GM18868 (cell line): ENCODE measurements around the gene TRAF2.

Source experiments
- ATAC-seq: cut with Tn5 transposase; IDR thresholded peaks from one replicate; pipeline ENCODE4 v1.9.1; 2021; ENCODE audit warnings: mild to moderate bottlenecking, moderate library complexity; ENCODE audit not compliant: unreplicated experiment

The TRAF2 gene

GRCh38 chr9:136907011-136907914, 20.9 kb downstream of the TRAF2 start:
- ATAC-seq = no peak

GRCh38 chr9:136910197-136910900, 24.0 kb downstream of the TRAF2 start:
- no peak for ATAC-seq

GRCh38 chr9:136910901-136911245, 24.6 kb downstream of the TRAF2 start:
- no peak for ATAC-seq

GRCh38 chr9:136913701-136914438, 27.6 kb downstream of the TRAF2 start:
- no peak for ATAC-seq

DNA sequence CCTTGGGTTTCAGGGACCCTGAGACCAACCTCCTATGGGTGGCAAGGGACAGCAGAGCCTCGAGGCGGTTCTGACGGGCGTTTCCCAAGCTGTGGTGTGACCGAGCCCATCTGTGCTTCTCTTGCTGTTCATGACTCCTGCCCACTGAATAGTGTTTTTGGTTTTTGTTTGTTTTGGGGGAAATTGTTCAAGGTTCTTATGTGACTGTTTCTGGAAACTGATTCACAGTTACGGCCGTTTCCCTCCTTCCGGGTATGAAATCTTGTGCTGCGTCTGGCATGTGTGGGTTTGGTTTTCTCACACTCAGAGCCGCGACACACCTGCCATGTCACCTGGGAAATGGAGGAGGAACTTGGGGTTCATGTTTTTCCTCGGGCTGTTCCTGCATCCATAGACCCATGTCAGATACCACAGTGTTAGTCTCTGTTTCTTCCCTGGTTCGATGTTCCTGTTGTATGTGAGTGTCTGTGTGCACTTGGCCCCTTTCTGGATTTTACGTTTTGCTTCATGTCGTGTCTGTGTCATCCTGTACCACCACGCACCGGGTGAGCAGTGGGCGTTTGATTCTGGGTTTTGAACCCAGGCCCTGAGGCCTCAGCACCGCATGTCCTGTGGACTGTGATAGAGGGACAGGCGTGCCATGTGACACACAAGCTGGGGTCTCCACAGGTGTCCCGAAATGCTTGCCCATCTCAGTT, 29.5 kb downstream of the TRAF2 start:
- ATAC-seq = no peak

GRCh38 chr9:136916330-136917184, 30.2 kb downstream of the TRAF2 start:
- ATAC-seq = no peak

GRCh38 chr9:136917902-136918301, 31.6 kb downstream of the TRAF2 start:
- ATAC-seq = no peak

DNA sequence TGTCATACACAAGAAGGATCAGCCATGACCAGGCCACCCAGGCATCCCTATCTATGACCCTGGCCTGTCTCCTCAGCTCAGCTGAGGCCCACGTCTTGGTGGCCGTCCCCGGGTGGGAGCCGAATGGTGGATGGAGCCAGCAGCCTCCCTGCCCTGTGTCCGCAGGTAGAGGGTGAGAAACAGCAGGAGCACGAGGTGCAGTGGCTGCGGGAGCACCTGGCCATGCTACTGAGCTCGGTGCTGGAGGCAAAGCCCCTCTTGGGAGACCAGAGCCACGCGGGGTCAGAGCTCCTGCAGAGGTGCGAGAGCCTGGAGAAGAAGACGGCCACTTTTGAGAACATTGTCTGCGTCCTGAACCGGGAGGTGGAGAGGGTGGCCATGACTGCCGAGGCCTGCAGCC, 33.8 kb downstream of the TRAF2 start:
- no peak for ATAC-seq

GRCh38 chr9:136920734-136921231, 34.5 kb downstream of the TRAF2 start:
- ATAC-seq = no peak

DNA sequence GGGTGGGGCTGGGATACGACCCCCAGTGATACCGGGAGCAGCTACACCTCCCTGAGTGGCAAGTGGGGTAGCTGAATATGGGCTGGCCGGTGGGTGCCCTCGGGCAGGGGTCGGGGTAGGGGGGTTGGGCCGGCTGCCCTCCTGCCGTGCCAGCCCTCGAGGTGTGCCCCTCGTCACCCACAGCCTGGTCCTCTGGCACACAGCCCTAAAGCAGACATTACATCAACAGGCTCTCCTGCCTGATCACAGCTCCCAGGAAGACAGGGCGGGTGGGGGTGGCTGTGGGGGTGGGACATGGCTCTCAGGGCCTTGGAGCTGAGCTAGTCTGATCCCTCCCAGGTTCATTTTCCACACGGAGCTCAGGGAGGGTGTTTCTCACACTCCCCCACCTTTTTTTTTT, 35.0 kb downstream of the TRAF2 start:
- no peak for ATAC-seq

DNA sequence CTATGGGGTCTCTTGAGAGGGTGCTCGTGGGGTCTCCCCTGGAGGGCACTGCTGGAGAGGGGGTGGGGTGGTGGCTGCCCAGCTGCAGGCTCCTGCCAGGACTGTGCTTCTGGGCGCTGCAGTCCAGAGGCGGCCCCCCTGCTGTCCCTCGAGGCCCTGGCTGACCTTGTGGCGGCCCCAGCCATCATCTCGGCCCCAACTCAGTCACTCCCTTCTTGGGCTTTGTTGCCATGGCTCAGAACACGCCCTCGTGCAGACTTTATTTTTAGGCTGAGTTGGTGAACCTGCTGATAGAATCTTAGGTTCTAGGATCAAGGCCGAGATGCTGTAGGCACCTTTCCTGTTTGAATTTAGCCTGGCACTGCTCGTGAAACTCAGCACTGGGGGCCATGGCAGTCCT, 35.4 kb downstream of the TRAF2 start:
- no peak for ATAC-seq

DNA sequence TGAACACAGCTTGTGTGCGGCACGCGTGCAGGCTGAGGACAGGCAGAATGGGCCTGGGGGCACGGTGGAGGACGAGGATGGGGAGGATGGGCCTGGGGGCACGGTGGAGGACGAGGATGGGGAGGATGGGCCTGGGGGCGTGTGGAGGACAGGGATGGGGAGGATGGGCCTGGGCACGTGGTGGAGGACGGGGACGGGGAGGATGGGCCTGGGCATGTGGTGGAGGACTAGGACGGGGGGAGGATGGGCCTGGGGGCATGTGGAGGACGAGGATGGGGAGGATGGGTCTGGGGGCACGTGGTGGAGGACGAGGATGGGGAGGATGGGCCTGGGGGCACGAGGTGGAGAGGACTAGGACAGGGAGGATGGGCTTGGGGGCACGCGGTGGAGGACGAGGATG, 36.2 kb downstream of the TRAF2 start:
- no peak for ATAC-seq

GRCh38 chr9:136923881-136924280, 37.6 kb downstream of the TRAF2 start:
- ATAC-seq = no peak

DNA sequence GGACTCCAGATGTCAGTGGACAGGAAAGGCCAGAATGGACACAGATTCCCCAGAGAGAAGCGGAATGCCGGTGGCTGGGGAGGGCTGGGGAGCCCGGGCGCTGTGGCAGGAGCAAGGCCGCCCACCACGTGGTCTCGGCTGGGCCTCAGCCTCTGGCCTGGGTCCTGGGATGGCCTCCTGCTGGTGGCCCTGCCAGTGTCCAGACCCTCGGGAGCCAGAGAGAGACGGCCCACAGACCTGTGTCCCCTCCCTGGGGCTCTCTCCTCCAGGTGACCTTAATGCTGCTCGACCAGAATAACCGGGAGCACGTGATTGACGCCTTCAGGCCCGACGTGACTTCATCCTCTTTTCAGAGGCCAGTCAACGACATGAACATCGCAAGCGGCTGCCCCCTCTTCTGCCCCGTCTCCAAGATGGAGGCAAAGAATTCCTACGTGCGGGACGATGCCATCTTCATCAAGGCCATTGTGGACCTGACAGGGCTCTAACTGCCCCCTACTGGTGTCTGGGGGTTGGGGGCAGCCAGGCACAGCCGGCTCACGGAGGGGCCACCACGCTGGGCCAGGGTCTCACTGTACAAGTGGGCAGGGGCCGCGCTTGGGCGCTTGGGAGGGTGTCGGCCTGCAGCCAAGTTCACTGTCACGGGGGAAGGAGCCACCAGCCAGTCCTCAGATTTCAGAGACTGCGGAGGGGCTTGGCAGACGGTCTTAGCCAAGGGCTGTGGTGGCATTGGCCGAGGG, 39.3 kb downstream of the TRAF2 start:
- no peak for ATAC-seq

GRCh38 chr9:136926154-136926704, 39.9 kb downstream of the TRAF2 start:
- no peak for ATAC-seq

DNA sequence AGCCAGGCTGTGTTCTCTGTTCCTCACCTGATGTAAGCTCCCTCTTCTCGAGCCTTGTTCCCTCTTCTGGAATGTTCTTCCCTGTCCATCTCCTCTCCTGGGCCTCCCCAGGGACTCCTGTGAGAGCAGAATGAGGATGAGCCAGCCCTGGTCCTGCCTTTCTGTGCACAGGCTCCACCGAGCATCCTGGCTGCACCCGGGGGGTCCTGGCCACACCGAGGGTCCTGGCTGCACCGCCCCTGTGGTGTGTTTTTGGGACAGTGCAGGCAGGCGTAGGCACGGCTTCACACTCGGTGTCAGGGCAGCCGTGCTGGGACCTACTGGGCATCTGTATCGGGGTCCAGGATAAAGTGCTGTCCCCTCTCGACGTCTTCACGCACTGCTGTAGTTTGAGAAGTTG, 40.4 kb downstream of the TRAF2 start:
- no peak for ATAC-seq

GRCh38 chr9:136927343-136928271, 41.3 kb downstream of the TRAF2 start:
- no peak for ATAC-seq

GRCh38 chr9:136928591-136928990, 42.3 kb downstream of the TRAF2 start:
- ATAC-seq = no peak
